Endothelial cell of umbilical vein (primary cell): ENCODE results near the gene MBNL2. TPM values are rescaled to one million over a fixed set of nuclear protein-coding genes. Genes with fewer than 3 reads are reported as not detected.

Experiments used
- BruUV-seq: library from RNA; stranded (reverse); fragments of 400-500 nt; replicated peaks from 2 replicates; lab custom pipeline; 2021; lab: Mats Ljungman, UMichigan
- CTCF ChIA-PET: fragments of 300-600, 350-600 bp; sonication (Branson Sonifier 250); formaldehyde crosslinking; loops from one replicate; lab custom pipeline; 2021; ENCODE audit warnings: antibody characterized with exemption, inconsistent platforms; lab: Charles Lee
- POLR2A ChIA-PET: fragments of 300-600, 350-600 bp; sonication (Branson Sonifier 250); formaldehyde crosslinking; loops from one replicate; lab custom pipeline; 2021; ENCODE audit warnings: antibody characterized with exemption, inconsistent platforms; lab: Charles Lee
- DNase-seq: peaks from one replicate; pipeline ENCODE4 v3.0.0-alpha.2; 2011; ENCODE audit warnings: low read depth, low spot score
- FAIRE-seq: peaks from 2 replicates; lab custom pipeline; 2011; peaks lifted over from hg19 to GRCh38; lab: Jason Lieb, UNC
- H2AFZ ChIP-seq: 2 replicates; pipeline ENCODE4 v1.6.0; 2012; ENCODE audit warnings: low read depth, low read length, control low read depth, inconsistent platforms
- H3K27ac ChIP-seq: 2 replicates; pipeline ENCODE4 v1.5.1; 2011; ENCODE audit warnings: low read depth, mild to moderate bottlenecking, control low read depth, low read length, moderate library complexity; ENCODE audit not compliant: insufficient read depth
- H3K27me3 ChIP-seq, 2 experiments: 2 replicates each; pipeline versions ENCODE4 v1.6.0 to v1.6.1; 2011; ENCODE audit warnings: low read length in 2 of 2, mixed read lengths in 1 of 2; ENCODE audit not compliant: control insufficient read depth in 2 of 2, insufficient read depth in 2 of 2
- H3K36me3 ChIP-seq, 2 experiments: 2 replicates in 1 of 2; 3 replicates in 1 of 2; pipeline ENCODE4 v1.5.1; 2011; ENCODE audit warnings: low read length in 2 of 2, mild to moderate bottlenecking in 1 of 2, moderate library complexity in 1 of 2; ENCODE audit not compliant: control insufficient read depth in 2 of 2, insufficient read depth in 2 of 2; ENCODE audit errors: extremely low read depth in 1 of 2
- H3K4me1 ChIP-seq: 3 replicates; pipeline ENCODE4 v1.5.1; 2011; ENCODE audit warnings: mild to moderate bottlenecking, low read length; ENCODE audit not compliant: control insufficient read depth, insufficient read depth; ENCODE audit errors: extremely low read depth
- H3K4me2 ChIP-seq: 2 replicates; pipeline ENCODE4 v1.6.1; 2011; ENCODE audit warnings: low read length, control low read depth, mixed read lengths; ENCODE audit not compliant: insufficient read depth
- H3K4me3 ChIP-seq, 3 experiments: fragments of 200-600 bp in 1 of 3; sonication (generic), shearing (Covaris generic) in 1 of 3; replicated peaks in 1 of 3; 2 replicates each; pipeline ENCODE4 v1.5.1; 2011 to 2016; ENCODE audit warnings: control low read depth in 3 of 3, low read length in 3 of 3, mild to moderate bottlenecking in 2 of 3, inconsistent platforms in 1 of 3, low read depth in 1 of 3, moderate library complexity in 1 of 3; ENCODE audit not compliant: insufficient read depth in 1 of 3
- H3K79me2 ChIP-seq: 2 replicates; pipeline ENCODE4 v1.6.0; 2012; ENCODE audit warnings: low read length, inconsistent platforms; ENCODE audit not compliant: control insufficient read depth, insufficient read depth
- H3K9ac ChIP-seq: replicated peaks from 2 replicates; pipeline ENCODE3; 2011; ENCODE audit warnings: low read length, control low read depth; ENCODE audit not compliant: insufficient read depth; ENCODE audit errors: extremely low read depth
- H3K9me1 ChIP-seq: replicated peaks from 3 replicates; pipeline ENCODE4 v1.6.0; 2011; ENCODE audit warnings: mild to moderate bottlenecking, low read length; ENCODE audit not compliant: control insufficient read depth, insufficient read depth; ENCODE audit errors: extremely low read depth
- H3K9me3 ChIP-seq: replicated peaks from 2 replicates; pipeline ENCODE4 v1.5.1; 2012; ENCODE audit warnings: low read length, inconsistent platforms; ENCODE audit not compliant: control insufficient read depth, insufficient read depth
- H4K20me1 ChIP-seq: replicated peaks from 2 replicates; pipeline ENCODE3; 2011; ENCODE audit warnings: mild to moderate bottlenecking, low read length; ENCODE audit not compliant: control insufficient read depth, insufficient read depth; ENCODE audit errors: extremely low read depth
- CTCF ChIP-seq, 2 donors: IDR thresholded peaks; 1 replicate in 1 of 2; 2 replicates in 1 of 2; pipeline ENCODE4 v1.5.1; 2011; ENCODE audit warnings: low read length in 2 of 2, mild to moderate bottlenecking in 2 of 2, moderate library complexity in 2 of 2, control low read depth in 1 of 2, inconsistent platforms in 1 of 2, low read depth in 1 of 2; ENCODE audit not compliant: insufficient read depth in 1 of 2; ENCODE audit errors: extremely low read depth in 1 of 2
- EZH2 ChIP-seq: IDR thresholded peaks from 2 replicates; pipeline ENCODE4 v1.6.1; 2012; ENCODE audit warnings: borderline replicate concordance, low read depth, mild to moderate bottlenecking, moderate library complexity, low read length, inconsistent platforms; ENCODE audit not compliant: severe bottlenecking
- FOS ChIP-seq: IDR thresholded peaks from 2 replicates; pipeline ENCODE4 v1.6.1; 2011; ENCODE audit warnings: mild to moderate bottlenecking, low read length, moderate library complexity, borderline replicate concordance; ENCODE audit not compliant: insufficient read depth
- GATA2 ChIP-seq: IDR thresholded peaks from 2 replicates; pipeline ENCODE4 v1.7.0; 2011; ENCODE audit warnings: low read depth, mild to moderate bottlenecking, moderate library complexity, mixed read lengths, low read length; ENCODE audit not compliant: insufficient read length, insufficient read depth
- JUN ChIP-seq: IDR thresholded peaks from 2 replicates; pipeline ENCODE4 v1.6.1; 2011; ENCODE audit warnings: borderline replicate concordance, low read depth; ENCODE audit not compliant: insufficient read length, insufficient read depth
- MAX ChIP-seq: IDR thresholded peaks from 2 replicates; pipeline ENCODE4 v1.6.1; 2011; ENCODE audit not compliant: insufficient read depth, insufficient read length
- MYC ChIP-seq: IDR thresholded peaks from one replicate; pipeline ENCODE4 v1.6.1; 2011; ENCODE audit warnings: mild to moderate bottlenecking, low read depth, low read length
- POLR2A ChIP-seq: IDR thresholded peaks from 2 replicates; pipeline ENCODE4 v1.6.1; 2012; ENCODE audit warnings: low read depth, mild to moderate bottlenecking, control low read depth, low read length
- POLR2AphosphoS5 ChIP-seq: IDR thresholded peaks from 2 replicates; pipeline ENCODE4 v1.6.1; 2012; ENCODE audit warnings: low read depth, mild to moderate bottlenecking, control low read depth, low read length, moderate library complexity; ENCODE audit not compliant: insufficient read depth
- dilution Hi-C: fragments of 300-500 bp; cut with MboI; formaldehyde crosslinking; loops from one replicate; pipeline ENCODE4 v1.15.0; 2019; ENCODE audit warnings: low sequenced_read_pairs; ENCODE audit not compliant: extremely low pct_ligation_motif_present
- intact Hi-C: fragments of 100-400 bp; cut with micrococcal nuclease; formaldehyde crosslinking; loops from one replicate; pipeline ENCODE4 v1.10.0; 2022
- polyA plus RNA-seq, 4 experiments: library from polyadenylated mRNA; depleted of rRNA in 3 of 4; stranded (reverse) in 3 of 4; unstranded in 1 of 4; fragments of >200 nt; gene quantifications; 2 replicates each; pipeline versions ENCODE4 v1.2.1 to v1.2.3, GENCODE V29; 2011 to 2012; ENCODE audit warnings: missing spikeins in 1 of 4
- total RNA-seq: library from RNA; stranded (reverse); gene quantifications from 2 replicates; pipeline ENCODE4 v1.2.3, GENCODE V29; 2021

The MBNL2 gene
- total and polyA plus RNA-seq, 2 donors (not counting 3 experiments of a cell fraction or from before 2014, with no cell fraction given), result 32.9 to 76.5 TPM

- peaks cover 68% of the 10 kb centered on the region for H3K79me2 ChIP-seq
- ChIA-PET POLR2A (no interaction called here), CTCF (interaction anchor here (1.4 kb wide), 1 partner anchor 44 kb away, joined by 3 read pairs; no protein-coding TSS in a partner anchor)
Observed at GRCh38 chr13:97319113-97319720, 97.1 kb downstream of the MBNL2 start.

GRCh38 chr13:97321101-97321500 is 99.0 kb downstream of the MBNL2 start:
- H3K4me2 ChIP-seq, result no peak overlapping the region
- no peaks in the 10 kb centered on the region for H3K9me3 ChIP-seq
- intact Hi-C loops, result no loop called here
- no peaks in the 10 kb centered on the region for H3K4me1 ChIP-seq
- H3K4me3 ChIP-seq, result no peak overlapping the region
- H2AFZ ChIP-seq, result no peak overlapping the region
- H3K9ac ChIP-seq, result no peak overlapping the region
- POLR2A ChIA-PET, result no interaction called here
- FAIRE-seq, result no peak
- CTCF ChIA-PET, result no interaction called here
- H3K79me2 ChIP-seq, result peaks cover 58% of the 10 kb centered on the region
- H3K9me1 ChIP-seq, result no peaks in the 10 kb centered on the region
- no peak overlapping the region for H3K27ac ChIP-seq
- H4K20me1 ChIP-seq, result peaks cover 2% of the 10 kb centered on the region
- TF ChIP-seq CTCF (IDR thresholded peaks at IDR 0.05; ENCODE audit: extremely low read depth in 1 of 2, insufficient read depth in 1 of 2, low read depth in 1 of 2, low read length in 2 of 2) (no peak), MAX (no peak), JUN (no peak), POLR2AphosphoS5 (no peak), FOS (no peak), GATA2 (no peak), MYC (no peak), POLR2A (no peak), EZH2 (no peak)
- dilution Hi-C loops, result no loop called here
- no TSS peak for BruUV-seq
- H3K27me3 ChIP-seq, result no peaks in the 10 kb centered on the region
- H3K36me3 ChIP-seq, result peaks cover 0 to 4% of the 10 kb centered on the region in 2 experiments
- no peak for DNase-seq

More at GRCh38 chr13:97319113-97319720, 97.1 kb downstream of the MBNL2 start:
- dilution Hi-C loops (no loop called here), intact Hi-C loops (no loop called here)
- Histone ChIP-seq H3K4me2 (no peak overlapping the region), H3K27me3 (no peaks in the 10 kb centered on the region), H3K27ac (no peak overlapping the region), H3K9ac (no peak overlapping the region), H3K9me3 (no peaks in the 10 kb centered on the region), H3K36me3 (peaks cover 0 to 4% of the 10 kb centered on the region in 2 experiments), H3K4me1 (no peaks in the 10 kb centered on the region), H3K4me3 (no peak overlapping the region), H3K9me1 (no peaks in the 10 kb centered on the region), H4K20me1 (peaks cover 2% of the 10 kb centered on the region), H2AFZ (no peak overlapping the region)
- BruUV-seq, result no TSS peak
- DNase-seq, result no peak
- TF ChIP-seq MYC (no peak), MAX (no peak), POLR2AphosphoS5 (no peak), POLR2A (no peak), JUN (no peak), GATA2 (no peak)
- no peak for FAIRE-seq
